G401.6 (cell line): ENCODE measurements around the gene MYO9B.

Source experiments
- FAIRE-seq: peaks from 2 replicates; lab custom pipeline; 2012; peaks lifted over from hg19 to GRCh38; lab: Jason Lieb, UNC

The MYO9B gene

DNA sequence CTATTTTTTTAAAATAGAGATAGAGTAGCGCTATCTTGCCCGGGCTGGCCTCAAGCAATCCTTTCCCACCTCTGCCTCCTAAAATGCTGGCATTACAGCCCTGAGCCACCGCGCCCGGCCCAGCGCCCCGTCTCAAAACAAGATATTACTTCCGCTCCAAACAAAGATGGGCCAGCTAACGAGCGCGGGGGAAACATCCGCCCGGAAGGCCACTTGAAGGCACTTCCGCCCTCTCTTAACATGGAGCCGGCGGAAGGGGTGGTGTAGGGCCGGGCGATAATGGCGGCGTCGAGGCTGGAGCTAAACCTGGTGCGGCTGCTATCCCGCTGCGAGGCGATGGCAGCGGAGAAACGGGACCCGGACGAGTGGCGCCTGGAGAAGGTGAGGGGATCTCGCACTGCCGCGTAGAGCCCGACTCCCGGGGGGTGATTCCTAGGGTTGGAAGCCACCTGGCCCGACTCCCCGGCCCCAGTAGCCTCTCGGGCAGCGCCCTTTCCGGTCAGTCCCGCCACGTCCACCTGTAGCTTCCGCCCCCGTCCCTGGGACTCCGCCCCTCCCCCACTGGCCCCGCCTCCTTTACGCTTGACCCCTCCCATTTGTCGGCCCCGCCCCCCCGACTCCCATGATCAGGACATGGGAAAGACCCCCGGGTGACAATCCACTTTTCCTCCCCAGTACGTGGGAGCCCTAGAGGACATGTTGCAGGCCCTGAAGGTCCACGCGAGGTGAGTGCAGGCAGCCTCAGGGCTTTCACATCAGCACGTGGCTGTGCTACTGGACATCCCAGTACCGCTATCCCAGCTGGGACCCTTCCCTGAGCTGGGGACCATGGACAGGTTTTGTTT, 139.8 kb downstream of the MYO9B start, which contains the start of gene USE1:
Gene USE1, plus strand, starts transcription at position 231 of the 845 bp plus-strand sequence. Its CDS starts 49 bp downstream, at position 280.
- FAIRE-seq = peak; percentile 70

DNA sequence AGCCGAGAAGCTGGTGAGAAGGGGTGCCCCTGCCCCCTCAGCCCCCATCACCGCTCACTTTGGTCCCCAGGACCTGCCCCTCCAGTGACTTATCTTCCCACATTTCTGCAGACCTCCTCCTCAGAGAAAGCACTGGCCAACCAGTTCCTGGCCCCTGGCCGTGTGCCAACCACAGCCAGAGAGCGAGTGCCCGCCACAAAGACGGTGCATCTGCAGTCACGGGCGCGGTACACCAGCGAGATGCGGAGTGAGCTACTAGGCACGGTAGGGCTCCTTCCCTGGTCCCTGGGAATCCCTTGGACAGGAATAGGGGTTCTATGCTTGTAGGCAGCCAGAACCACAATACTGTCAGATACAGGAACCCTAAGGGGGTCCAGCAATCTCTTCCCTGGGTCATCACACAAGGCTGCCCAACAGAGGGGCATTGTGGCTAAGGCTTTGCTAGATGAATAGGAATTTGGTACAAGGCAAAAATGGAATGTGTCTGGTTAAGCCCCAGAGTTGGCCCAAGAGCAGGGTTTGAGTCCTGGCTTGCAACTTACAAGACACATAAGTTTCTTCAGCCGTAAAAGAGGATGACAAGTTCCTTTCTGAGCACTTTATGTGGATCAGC, 140.6 kb downstream of the MYO9B start:
- FAIRE-seq = no peak

GRCh38 chr19:17219286-17219685, 143.7 kb downstream of the MYO9B start:
- FAIRE-seq = no peak

GRCh38 chr19:17220207-17220758, 144.7 kb downstream of the MYO9B start:
- FAIRE-seq = no peak

DNA sequence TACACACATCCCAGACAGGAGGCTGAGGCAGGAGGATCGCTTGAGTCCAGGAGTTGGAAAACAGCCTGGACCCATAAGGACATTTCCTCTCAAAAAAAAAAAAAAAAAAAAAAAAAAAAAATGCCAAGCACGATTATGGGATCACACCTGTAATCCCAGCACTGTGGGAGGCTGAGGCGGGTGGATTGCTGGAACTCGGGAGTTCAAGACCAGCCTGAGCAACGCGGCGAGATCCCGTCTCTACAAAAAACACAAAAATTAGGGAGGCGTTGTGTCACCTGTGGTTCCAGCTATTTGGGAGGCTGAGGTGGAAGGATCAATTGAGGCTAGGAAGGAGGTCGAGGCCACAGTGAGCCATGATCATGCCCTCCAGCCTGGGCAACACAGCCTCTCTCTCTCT, 149.5 kb downstream of the MYO9B start:
- FAIRE-seq = no peak

- FAIRE-seq = peak; percentile 97
Observed at GRCh38 chr19:17226002-17226933, 150.7 kb downstream of the MYO9B start, which contains the start of gene OCEL1. Gene OCEL1 (plus strand): TSS chr19:17226226. CDS start chr19:17226248, 22 bp downstream.

DNA sequence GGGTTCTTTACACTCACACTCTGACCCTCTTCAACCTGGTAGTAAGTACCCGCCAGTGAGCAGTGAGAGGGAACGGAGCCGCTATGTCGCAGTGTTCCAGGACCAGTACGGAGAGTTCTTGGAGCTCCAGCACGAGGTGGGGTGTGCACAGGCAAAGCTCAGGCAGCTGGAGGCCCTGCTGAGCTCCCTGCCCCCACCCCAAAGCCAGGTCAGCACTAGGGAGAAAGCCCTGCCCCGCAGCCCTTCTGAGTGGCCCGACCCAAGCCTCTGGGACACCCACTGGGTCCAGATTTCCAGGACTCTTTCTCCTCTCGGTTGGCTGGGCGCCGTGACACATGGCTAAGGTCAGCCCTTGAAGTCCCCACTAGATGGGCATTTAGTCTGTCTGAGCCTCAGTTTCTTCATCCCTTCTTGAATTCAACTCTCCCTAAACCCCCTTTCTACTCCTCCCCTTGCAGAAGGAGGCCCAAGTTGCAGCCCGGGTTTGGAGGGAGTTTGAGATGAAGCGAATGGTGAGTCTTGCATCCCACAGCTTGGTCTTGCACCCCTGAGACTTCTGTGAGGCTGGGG, 152.3 kb downstream of the MYO9B start:
- no peak for FAIRE-seq

DNA sequence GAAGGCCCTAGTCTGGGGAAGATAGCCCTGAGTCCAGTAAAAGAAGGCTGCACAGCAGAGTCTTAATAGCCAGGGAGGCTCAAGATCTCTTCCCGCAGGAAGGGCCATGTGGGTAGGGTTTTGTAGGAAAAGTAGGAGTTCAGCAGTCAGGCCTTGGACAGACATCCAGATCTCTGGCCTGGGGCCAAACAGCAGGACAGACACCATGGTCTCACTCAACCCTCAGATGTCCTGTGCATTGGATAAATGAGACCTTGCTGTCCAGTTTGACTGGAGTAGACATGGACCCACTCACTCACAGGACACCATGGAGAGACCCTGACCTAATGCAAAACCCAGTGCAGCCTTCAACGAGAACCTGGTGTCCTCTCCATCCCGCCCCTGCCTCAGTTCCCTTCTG, 154.3 kb downstream of the MYO9B start:
- FAIRE-seq = no peak

DNA sequence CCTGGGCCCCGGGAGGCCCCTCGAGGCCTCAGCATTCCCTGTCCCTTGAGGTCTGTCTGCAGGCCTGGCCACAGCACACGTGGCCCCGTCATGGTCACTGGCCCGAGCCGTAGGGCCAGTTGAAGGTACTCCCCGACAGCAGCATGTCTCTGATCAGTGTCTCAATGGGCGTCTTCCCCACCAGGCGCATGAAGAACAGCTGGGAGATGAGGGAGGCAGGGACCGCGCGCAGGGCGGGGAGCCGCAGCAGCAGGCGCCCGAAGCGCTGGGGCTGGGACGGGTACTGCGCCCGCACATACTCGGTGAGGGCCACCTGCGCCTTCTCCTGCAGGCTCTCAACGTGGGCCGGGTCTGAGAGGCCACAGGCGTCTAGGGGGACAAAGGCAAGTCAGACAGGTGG, 156.7 kb downstream of the MYO9B start:
- no peak for FAIRE-seq

GRCh38 chr19:17234911-17235299, 159.3 kb downstream of the MYO9B start:
- FAIRE-seq = peak; percentile 84

DNA sequence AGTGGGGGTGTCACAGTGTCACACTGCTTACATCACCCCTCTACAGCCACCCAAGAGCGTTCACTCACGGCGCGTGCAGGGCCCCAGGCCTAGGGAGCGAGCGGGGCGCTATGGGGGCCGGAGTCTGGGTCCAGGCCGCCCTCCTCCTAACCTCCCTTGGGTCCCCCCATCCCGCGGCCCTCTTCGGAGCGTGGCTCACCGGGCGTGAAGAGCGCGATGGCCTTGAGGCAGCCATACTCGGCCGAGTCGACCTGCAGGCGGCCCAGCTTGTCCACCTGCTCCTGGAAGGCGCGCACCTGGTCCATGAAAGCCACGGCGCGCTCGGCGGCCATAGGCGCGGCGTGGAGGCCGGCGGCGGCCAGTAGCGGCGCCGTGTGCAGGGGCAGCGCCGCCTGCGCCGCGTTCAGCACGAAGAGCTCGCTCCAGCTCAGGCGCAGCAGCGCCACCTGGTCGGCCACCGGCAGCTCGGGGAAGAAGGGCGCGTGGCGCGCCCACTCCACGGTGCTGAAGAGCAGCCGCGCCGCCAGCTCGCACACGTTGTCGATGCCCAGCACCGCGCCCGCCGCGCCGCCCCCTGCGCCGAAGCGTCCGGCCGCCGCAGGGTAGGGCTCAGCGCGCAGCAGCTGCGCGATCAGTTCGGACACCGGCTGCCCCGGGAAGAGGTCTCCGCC, 159.9 kb downstream of the MYO9B start:
- FAIRE-seq = no peak

DNA sequence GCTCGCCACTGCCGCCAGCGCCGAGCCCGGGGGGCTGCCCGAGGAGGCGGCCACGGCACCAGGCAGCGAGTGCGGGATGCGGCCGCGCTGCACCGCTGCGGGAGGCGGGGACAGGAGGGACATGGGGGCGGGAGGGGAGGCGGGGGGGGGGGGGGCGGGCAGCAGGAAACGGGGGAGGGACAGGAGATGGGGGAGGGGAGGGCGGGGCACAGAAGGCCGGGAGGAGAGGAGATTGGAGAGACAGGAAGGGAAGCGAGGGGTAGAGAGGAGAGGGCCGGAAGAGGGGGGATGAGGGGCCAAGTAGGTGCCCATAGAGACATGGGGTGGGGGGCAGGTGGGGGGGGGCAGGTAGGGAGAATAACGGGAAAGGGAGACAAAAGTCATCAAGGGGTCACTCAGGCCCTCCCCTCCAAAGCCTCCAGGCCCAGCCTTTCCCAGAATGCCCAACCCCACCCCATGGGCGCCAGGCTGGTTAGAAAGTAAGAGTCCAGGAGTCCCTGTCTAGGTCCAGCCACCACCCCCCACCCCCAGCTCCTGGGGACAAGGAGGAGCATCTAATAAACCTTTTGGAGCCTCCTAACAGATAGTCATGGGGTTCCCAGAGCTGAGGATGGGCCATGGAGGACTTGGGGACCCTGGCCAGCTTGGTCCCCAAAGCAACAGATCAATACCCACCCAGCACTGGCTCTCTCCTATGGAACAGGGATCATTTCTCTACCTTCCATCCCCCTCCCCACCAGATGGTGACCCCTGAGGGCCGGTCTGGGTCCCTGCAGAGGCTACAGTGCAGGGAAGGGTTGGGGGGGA, 160.6 kb downstream of the MYO9B start:
- no peak for FAIRE-seq

DNA sequence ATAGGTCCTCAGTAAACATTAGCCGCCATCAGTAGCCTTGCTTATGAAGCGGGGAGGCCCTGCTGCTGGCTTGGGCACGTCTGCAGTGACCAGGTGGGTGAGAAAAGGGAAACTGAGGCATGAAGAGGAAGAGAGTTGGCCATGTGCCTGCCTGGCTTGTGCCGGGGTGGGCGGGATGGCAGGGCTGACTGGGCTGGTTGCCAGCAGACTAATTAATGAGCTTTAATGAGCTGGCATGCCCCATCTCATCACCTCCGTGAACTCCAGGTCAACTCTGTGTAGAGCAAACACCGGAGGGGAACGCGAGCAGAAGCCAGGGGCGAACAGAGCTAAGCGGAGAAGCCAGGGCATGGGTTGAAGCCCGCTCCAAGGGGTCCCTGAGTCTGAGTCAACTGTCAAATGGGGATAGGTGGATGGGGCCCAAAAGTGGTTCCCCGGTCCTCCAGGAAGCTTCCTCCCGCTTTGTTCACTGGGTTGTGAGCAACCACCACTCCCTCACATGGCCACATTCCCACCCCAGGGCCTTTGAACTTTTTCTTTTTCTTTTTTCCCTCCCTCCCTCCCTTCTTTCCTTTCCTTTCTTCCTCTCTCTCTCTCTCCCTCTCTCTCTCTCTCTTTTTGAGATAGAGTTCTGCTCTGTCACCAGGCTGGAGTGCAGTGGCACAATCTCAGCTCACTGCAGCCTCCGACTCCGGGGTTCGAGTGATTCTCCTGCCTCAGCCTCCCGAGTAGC, 161.4 kb downstream of the MYO9B start:
- peak; percentile 6 for FAIRE-seq

DNA sequence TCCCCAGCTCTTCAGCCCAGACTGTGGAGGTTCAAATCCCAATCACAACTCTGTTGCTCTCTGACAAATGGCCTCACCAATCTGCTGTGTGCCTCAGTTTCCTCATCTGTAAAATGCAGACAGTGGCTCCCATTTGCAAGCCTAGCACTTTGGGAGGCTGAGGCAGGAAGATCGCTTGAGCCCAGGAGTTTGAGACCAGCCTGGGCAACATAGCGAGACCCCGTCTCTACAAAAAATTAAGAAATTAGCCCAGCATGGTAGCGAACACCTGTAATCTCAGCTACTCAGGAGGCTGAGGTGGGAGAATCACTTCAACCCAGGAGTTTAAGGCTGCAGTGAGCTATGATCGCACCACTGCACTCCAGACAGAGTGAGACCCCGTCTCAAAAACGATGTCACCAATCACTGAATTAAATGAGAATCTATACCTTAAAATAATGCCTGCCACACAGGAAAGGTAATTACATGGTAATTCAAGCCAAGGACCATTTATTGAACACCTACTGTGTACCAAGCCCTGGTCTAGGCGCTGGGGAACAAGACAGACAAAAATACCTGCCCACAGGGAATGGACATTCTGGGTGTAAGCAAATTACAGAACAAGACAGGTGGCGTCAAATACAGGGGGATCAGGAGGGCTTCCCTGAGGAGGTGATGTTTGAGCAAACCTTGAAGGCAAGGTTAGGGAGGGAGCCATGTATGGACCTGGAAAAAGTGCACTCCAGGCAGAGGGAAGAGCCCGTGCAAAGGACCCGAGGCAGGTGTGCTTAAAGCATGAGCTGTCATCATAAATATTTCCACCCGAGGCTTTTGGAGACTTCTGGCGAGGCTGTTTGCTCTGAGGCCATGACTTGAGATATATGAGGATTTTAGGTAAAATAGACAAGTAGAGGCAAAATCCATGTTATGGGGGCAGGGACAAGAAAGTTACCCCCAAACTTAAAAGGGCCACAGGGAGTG, 162.4 kb downstream of the MYO9B start:
- FAIRE-seq = no peak

DNA sequence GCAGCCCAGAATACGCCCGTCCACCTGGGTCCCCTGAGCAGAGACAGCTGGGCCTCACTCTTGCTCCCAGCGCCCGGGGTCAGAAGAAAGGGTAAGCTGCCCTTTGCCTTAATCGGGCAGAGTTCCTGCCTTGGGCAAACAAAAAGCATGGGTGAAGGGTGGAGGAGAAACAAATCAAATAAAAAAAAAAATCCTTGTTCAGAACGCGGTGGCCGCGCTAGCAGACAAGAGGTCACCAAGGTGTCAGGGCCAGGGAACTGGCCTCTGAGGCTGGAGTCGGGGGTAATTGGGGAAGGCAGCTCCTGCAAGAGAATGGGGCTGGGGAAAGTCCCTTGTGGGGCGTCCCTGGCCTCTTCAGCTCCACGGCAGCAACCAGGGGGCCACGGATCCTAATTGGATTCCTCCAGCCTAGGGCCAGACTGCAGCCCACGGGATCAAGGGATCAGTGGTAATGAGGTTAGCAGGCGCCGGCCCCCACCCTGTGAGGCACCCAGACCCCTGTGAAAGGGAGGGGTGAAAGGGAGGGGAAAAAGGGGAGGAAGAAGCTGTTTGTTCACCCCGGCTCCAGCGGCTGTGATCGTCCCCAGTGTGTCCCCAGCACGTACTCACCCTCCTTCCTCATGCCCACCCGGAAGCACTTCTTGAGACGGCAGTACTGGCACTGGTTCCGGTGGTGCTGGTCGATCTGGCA, 164.6 kb downstream of the MYO9B start:
- FAIRE-seq = no peak

GRCh38 chr19:17240826-17241399, 165.3 kb downstream of the MYO9B start:
- no peak for FAIRE-seq

GRCh38 chr19:17242431-17243208, 167.0 kb downstream of the MYO9B start:
- no peak for FAIRE-seq
